Neuronal stem cell (in vitro differentiated cells): ENCODE data around the gene LRRC26.
"Not testable (repeated sequence)": the region's sequence is repeated elsewhere in the genome, so short reads cannot be mapped to it uniquely, and the experiment has no call there.

ENCODE experiments used
- DNase-seq: peaks from one replicate; pipeline ENCODE4 v3.0.0-alpha.2; 2013; ENCODE audit warnings: low spot score
- H2AFZ ChIP-seq: one replicate; pipeline ENCODE4 v1.6.1; 2013; ENCODE audit warnings: mild to moderate bottlenecking, low read length, inconsistent platforms
- H2AK5ac ChIP-seq: 2 replicates; pipeline ENCODE4 v1.6.1; 2013; ENCODE audit warnings: low read depth, mild to moderate bottlenecking, inconsistent platforms, low read length, moderate library complexity, mixed read lengths
- H2BK120ac ChIP-seq: 2 replicates; pipeline ENCODE4 v1.6.1; 2013; ENCODE audit warnings: low read depth, mild to moderate bottlenecking, inconsistent platforms, low read length, moderate library complexity, mixed read lengths
- H2BK12ac ChIP-seq: one replicate; pipeline ENCODE4 v1.6.1; 2013; ENCODE audit warnings: low read length, inconsistent platforms
- H2BK15ac ChIP-seq: 2 replicates; pipeline ENCODE4 v1.6.1; 2013; ENCODE audit warnings: mild to moderate bottlenecking, low read length, inconsistent platforms, mixed read lengths
- H2BK5ac ChIP-seq: one replicate; pipeline ENCODE4 v1.6.1; 2013; ENCODE audit warnings: inconsistent platforms, mild to moderate bottlenecking, low read length, moderate library complexity
- H3K14ac ChIP-seq: one replicate; pipeline ENCODE4 v1.6.1; 2013; ENCODE audit warnings: low read length, inconsistent platforms
- H3K18ac ChIP-seq: 2 replicates; pipeline ENCODE4 v1.6.1; 2013; ENCODE audit warnings: low read length, inconsistent platforms
- H3K23ac ChIP-seq: 2 replicates; pipeline ENCODE4 v1.6.1; 2013; ENCODE audit warnings: low read depth, mild to moderate bottlenecking, mixed read lengths, low read length, inconsistent platforms; ENCODE audit not compliant: poor library complexity
- H3K27ac ChIP-seq: replicated peaks from 3 replicates; pipeline ENCODE4 v1.5.1; 2013; ENCODE audit warnings: low read length, inconsistent platforms
- H3K27me3 ChIP-seq, 3 experiments: 2 replicates each; pipeline ENCODE4 v1.6.1; 2013; ENCODE audit warnings: low read length in 3 of 3, mild to moderate bottlenecking in 2 of 3, inconsistent platforms in 1 of 3, low read depth in 1 of 3, mixed read lengths in 1 of 3, moderate library complexity in 1 of 3; ENCODE audit not compliant: control insufficient read depth in 3 of 3, insufficient read depth in 3 of 3
- H3K36me3 ChIP-seq, 2 donors: replicated peaks in 1 of 2; 2 replicates each; pipeline ENCODE4 v1.6.1; 2013; ENCODE audit warnings: low read length in 2 of 2; ENCODE audit not compliant: control insufficient read depth in 2 of 2, insufficient read depth in 2 of 2
- H3K4ac ChIP-seq: 2 replicates; pipeline ENCODE4 v1.6.1; 2013; ENCODE audit warnings: inconsistent platforms, mild to moderate bottlenecking, low read length, moderate library complexity
- H3K4me1 ChIP-seq, 2 donors: 1 replicate in 1 of 2; 2 replicates in 1 of 2; pipeline ENCODE4 v1.6.1; 2013; ENCODE audit warnings: low read length in 2 of 2, low read depth in 1 of 2; ENCODE audit not compliant: control insufficient read depth in 2 of 2, insufficient read depth in 1 of 2
- H3K4me2 ChIP-seq: one replicate; pipeline ENCODE4 v1.6.1; 2013; ENCODE audit warnings: mild to moderate bottlenecking, low read length, inconsistent platforms; ENCODE audit not compliant: insufficient read depth, poor library complexity, severe bottlenecking
- H3K4me3 ChIP-seq, 2 donors: 2 replicates each; pipeline ENCODE4 v1.5.1; 2013; ENCODE audit warnings: low read length in 2 of 2, mild to moderate bottlenecking in 2 of 2, inconsistent platforms in 1 of 2, moderate library complexity in 1 of 2
- H3K79me1 ChIP-seq: one replicate; pipeline ENCODE4 v1.6.1; 2013; ENCODE audit warnings: low read depth, mild to moderate bottlenecking, inconsistent platforms, low read length, moderate library complexity
- H3K9ac ChIP-seq: one replicate; pipeline ENCODE4 v1.6.1; 2013; ENCODE audit warnings: mild to moderate bottlenecking, low read depth, low read length, inconsistent platforms; ENCODE audit not compliant: poor library complexity
- H3K9me3 ChIP-seq, 2 donors: replicated peaks in 1 of 2; 2 replicates each; pipeline versions ENCODE3 to v1.6.1; 2013; ENCODE audit warnings: low read length in 2 of 2, mild to moderate bottlenecking in 2 of 2, inconsistent platforms in 1 of 2, low read depth in 1 of 2, mixed read lengths in 1 of 2, moderate library complexity in 1 of 2; ENCODE audit not compliant: control insufficient read depth in 2 of 2, insufficient read depth in 1 of 2
- H4K8ac ChIP-seq: one replicate; pipeline ENCODE4 v1.6.1; 2013; ENCODE audit warnings: low read depth, mild to moderate bottlenecking, inconsistent platforms, low read length, moderate library complexity
- H4K91ac ChIP-seq: one replicate; pipeline ENCODE4 v1.6.1; 2013; ENCODE audit warnings: low read length, low read depth, mild to moderate bottlenecking, inconsistent platforms; ENCODE audit not compliant: poor library complexity
- WGBS, 2 donors: extraction: QIAGEN DNeasy Blood & Tissue Kit; methylation state at CpG; one replicate each; pipeline ENCODE4 v1.1.7; 2013; ENCODE audit warnings: missing lambda C conversion rate in 2 of 2, mixed read lengths in 1 of 2; ENCODE audit not compliant: insufficient read length in 2 of 2, insufficient replicate concordance in 1 of 2; ENCODE audit errors: extremely low coverage in 2 of 2; 5-methylcytosine and 5-hydroxymethylcytosine counted together

LRRC26 gene

GRCh38 chr9:137136261-137136880 is 33.5 kb downstream of the LRRC26 start:
- Histone ChIP-seq H2BK15ac (no peak overlapping the region), H3K27ac (no peak overlapping the region), H2AK5ac (no peak overlapping the region), H2BK120ac (no peak overlapping the region), H3K14ac (no peak overlapping the region), H2AFZ (no peak overlapping the region), H3K36me3 (no peaks in the 10 kb centered on the region), H3K18ac (no peak overlapping the region), H4K8ac (no peak overlapping the region), H2BK5ac (no peak overlapping the region), H3K4ac (no peak overlapping the region), H3K4me2 (no peak overlapping the region), H3K79me1 (peaks cover 2% of the 10 kb centered on the region), H4K91ac (no peak overlapping the region), H3K23ac (peak overlapping the region; percentile 43), H3K9me3 (peaks cover 0 to 5% of the 10 kb centered on the region in 2 donors), H3K4me3 (no peak overlapping the region), H3K4me1 (peaks cover 0 to 2% of the 10 kb centered on the region in 2 donors), H2BK12ac (no peak overlapping the region), H3K9ac (no peak overlapping the region), H3K27me3 (peaks cover 10 to 59% (median 56%) of the 10 kb centered on the region in 3 experiments)
- no CpG with 5 or more reads among the region's 27 CpGs for WGBS, 2 donors
- no peak for DNase-seq

DNA sequence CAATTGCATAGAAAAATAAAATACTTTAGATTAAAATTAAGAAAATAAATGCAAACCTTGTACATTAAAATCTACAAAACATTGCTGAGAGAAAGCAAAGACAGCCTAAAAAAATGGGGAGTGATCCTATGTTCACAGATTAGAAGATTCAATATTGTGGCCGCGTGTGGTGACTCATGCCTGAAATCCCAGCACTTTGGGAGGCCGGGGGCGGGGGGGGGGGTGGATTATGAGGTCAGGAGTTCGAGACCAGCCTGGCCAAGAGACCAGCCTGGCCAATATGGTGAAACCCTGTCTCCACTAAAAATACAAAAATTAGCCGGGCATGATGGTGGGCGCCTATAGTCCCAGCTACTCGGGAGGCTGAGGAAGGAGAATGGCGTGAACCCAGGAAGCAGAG is 34.7 kb downstream of the LRRC26 start:
- H3K4me2 ChIP-seq, H3K36me3 ChIP-seq, H2AFZ ChIP-seq, H4K91ac ChIP-seq, H2BK5ac ChIP-seq, H2BK15ac ChIP-seq, H3K14ac ChIP-seq, H3K9ac ChIP-seq, H3K4me3 ChIP-seq, H3K23ac ChIP-seq, DNase-seq, H4K8ac ChIP-seq, H3K4ac ChIP-seq, H3K79me1 ChIP-seq, H3K27ac ChIP-seq, H2BK12ac ChIP-seq, H3K9me3 ChIP-seq, H2BK120ac ChIP-seq, H3K4me1 ChIP-seq, H2AK5ac ChIP-seq, H3K18ac ChIP-seq: not testable (repeated sequence)
- H3K27me3 ChIP-seq = peaks cover 11 to 49% (median 46%) of the 10 kb centered on the region in 3 experiments
- no CpG with 5 or more reads among the region's 9 CpGs for WGBS, 2 donors

GRCh38 chr9:137134191-137134590 is 35.7 kb downstream of the LRRC26 start:
- H3K23ac ChIP-seq = no peak overlapping the region

DNA sequence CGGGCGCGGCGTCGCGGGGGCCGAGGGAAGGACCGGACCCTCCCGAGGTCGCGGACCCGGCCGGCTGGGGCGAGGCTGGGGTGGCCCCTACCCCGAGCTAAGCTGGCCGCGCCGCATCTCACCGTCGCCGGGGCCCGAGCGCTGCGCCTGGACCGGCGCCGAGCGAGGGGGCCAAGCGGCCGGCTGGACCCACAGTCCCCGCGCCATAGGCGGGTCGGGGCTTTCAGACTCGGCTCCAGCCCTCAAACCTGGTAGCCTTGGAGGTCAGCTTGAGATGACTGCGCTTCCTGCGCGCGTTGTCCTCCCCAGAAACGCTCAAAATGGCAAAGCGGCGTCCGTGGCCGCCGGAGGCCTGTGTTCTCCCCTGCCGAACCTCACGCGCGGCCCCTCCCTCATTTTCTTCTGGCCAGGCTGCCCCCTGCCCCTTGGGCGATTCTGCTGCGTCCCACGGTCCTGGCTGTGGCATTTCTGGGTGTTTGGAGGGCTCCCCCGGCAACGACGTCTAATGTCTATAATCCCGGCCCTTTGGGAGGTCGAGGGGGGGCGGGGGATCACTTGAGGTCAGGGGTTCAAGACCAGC is 39.6 kb downstream of the LRRC26 start:
- peak overlapping the region; percentile 74 for H2AK5ac ChIP-seq
- H3K4me2 ChIP-seq = peak overlapping the region; percentile 81
- H2BK120ac ChIP-seq = no peak overlapping the region
- peak overlapping the region; percentile 90 for H2BK5ac ChIP-seq
- H3K14ac ChIP-seq = peak overlapping the region; percentile 38
- peak overlapping the region; percentile 91 to 93 for H3K4me3 ChIP-seq
- H3K27me3 ChIP-seq = peaks cover 0 to 6% (median 2%) of the 10 kb centered on the region in 3 experiments
- peak overlapping the region; percentile 43 for H4K8ac ChIP-seq
- peaks cover 6 to 15% of the 10 kb centered on the region in 2 donors for H3K4me1 ChIP-seq
- peak overlapping the region; percentile 92 for H3K18ac ChIP-seq
- peak overlapping the region; percentile 30 for H2BK15ac ChIP-seq
- H3K36me3 ChIP-seq = no peaks in the 10 kb centered on the region
- H3K27ac ChIP-seq = no peak overlapping the region
- peak overlapping the region; percentile 66 for H3K4ac ChIP-seq
- no peak for DNase-seq
- H3K9me3 ChIP-seq = no peaks in the 10 kb centered on the region
- WGBS, 2 donors = no CpG with 5 or more reads among the region's 58 CpGs
- no peak overlapping the region for H2BK12ac ChIP-seq
- H3K9ac ChIP-seq = peak overlapping the region; percentile 77
- no peak overlapping the region for H4K91ac ChIP-seq
- peak overlapping the region; percentile 98 for H2AFZ ChIP-seq
- H3K23ac ChIP-seq = peak overlapping the region; percentile 98
- H3K79me1 ChIP-seq = peaks cover 6% of the 10 kb centered on the region

More at GRCh38 chr9:137134191-137134590, 35.7 kb downstream of the LRRC26 start:
- H3K79me1 ChIP-seq = peaks cover 3% of the 10 kb centered on the region
- no CpG with 5 or more reads among the region's 4 CpGs for WGBS, 2 donors
- no peak overlapping the region for H3K4me3 ChIP-seq
- H3K4ac ChIP-seq = no peak overlapping the region
- no peak overlapping the region for H2BK120ac ChIP-seq
- peaks cover 0 to 4% of the 10 kb centered on the region in 2 donors for H3K4me1 ChIP-seq
- H3K4me2 ChIP-seq = no peak overlapping the region
- no peak overlapping the region for H3K14ac ChIP-seq
- no peak overlapping the region for H4K91ac ChIP-seq
- H2AK5ac ChIP-seq = no peak overlapping the region
- H2BK5ac ChIP-seq = no peak overlapping the region
- no peak for DNase-seq
- no peaks in the 10 kb centered on the region for H3K36me3 ChIP-seq
- no peaks in the 10 kb centered on the region for H3K9me3 ChIP-seq
- H3K27ac ChIP-seq = no peak overlapping the region
- H2AFZ ChIP-seq = no peak overlapping the region
- no peak overlapping the region for H2BK15ac ChIP-seq
- peaks cover 8 to 40% (median 37%) of the 10 kb centered on the region in 3 experiments for H3K27me3 ChIP-seq
- no peak overlapping the region for H3K18ac ChIP-seq
- H3K9ac ChIP-seq = no peak overlapping the region
- H4K8ac ChIP-seq = no peak overlapping the region
- H2BK12ac ChIP-seq = no peak overlapping the region
